ENCODE results near the gene PLEKHA7.

- TF ChIP-seq CTCF (IDR thresholded peaks at IDR 0.05 in 4 of 5, conservative IDR thresholded peaks at IDR 0.05 in 1 of 5) (no peak), POLR2A (IDR thresholded peaks at IDR 0.05) (no peak)
These were observed 255.7 kb downstream of the PLEKHA7 start for GRCh38 chr11:16758382-16759024.
